Immature natural killer cell (primary cell): ENCODE data around the gene KIAA0513. TPM values are rescaled to one million over a fixed set of nuclear protein-coding genes. Genes with fewer than 3 reads are reported as not detected.

Source experiments
- DNase-seq, 3 donors: peaks; one replicate each; pipeline ENCODE4 v3.0.0; 2022; ENCODE audit warnings: mixed read lengths in 1 of 3
- H3K27ac Mint-ChIP-seq, 6 donors: one replicate each; pipeline ENCODE4 v1.8.0; 2020; ENCODE audit warnings: mixed read lengths in 6 of 6, mild to moderate bottlenecking in 5 of 6, inconsistent platforms in 4 of 6, moderate library complexity in 3 of 6
- H3K27me3 Mint-ChIP-seq, 3 donors: one replicate each; pipeline ENCODE4 v1.8.0; 2020 to 2021; ENCODE audit warnings: low read depth in 3 of 3, mild to moderate bottlenecking in 3 of 3, mixed read lengths in 3 of 3, moderate library complexity in 3 of 3, inconsistent platforms in 1 of 3
- H3K36me3 Mint-ChIP-seq, 3 donors: one replicate each; pipeline ENCODE4 v1.8.0; 2020; ENCODE audit warnings: mixed read lengths in 3 of 3, inconsistent platforms in 2 of 3, mild to moderate bottlenecking in 2 of 3
- H3K4me1 Mint-ChIP-seq, 2 donors: one replicate each; pipeline ENCODE4 v1.8.0; 2020; ENCODE audit warnings: inconsistent platforms in 2 of 2, mild to moderate bottlenecking in 2 of 2, mixed read lengths in 2 of 2, moderate library complexity in 1 of 2
- H3K4me3 Mint-ChIP-seq, 5 donors: one replicate each; pipeline ENCODE4 v1.8.0; 2020; ENCODE audit warnings: mild to moderate bottlenecking in 5 of 5, mixed read lengths in 5 of 5, inconsistent platforms in 3 of 5, moderate library complexity in 3 of 5
- H3K9me3 Mint-ChIP-seq, 6 donors: one replicate each; pipeline ENCODE4 v1.8.0; 2020; ENCODE audit warnings: mild to moderate bottlenecking in 6 of 6, mixed read lengths in 6 of 6, inconsistent platforms in 4 of 6, moderate library complexity in 3 of 6
- polyA plus RNA-seq, 3 donors: library from polyadenylated mRNA; unstranded; fragments of 300-500 nt; fragmentation: Illumina TruSeq; gene quantifications; one replicate each; pipeline ENCODE4 v1.2.3, GENCODE V29; 2021

Gene KIAA0513
- polyA plus RNA-seq, 3 donors from 2014 or later = 0.11 to 8.7 (median 4.4) TPM

DNA sequence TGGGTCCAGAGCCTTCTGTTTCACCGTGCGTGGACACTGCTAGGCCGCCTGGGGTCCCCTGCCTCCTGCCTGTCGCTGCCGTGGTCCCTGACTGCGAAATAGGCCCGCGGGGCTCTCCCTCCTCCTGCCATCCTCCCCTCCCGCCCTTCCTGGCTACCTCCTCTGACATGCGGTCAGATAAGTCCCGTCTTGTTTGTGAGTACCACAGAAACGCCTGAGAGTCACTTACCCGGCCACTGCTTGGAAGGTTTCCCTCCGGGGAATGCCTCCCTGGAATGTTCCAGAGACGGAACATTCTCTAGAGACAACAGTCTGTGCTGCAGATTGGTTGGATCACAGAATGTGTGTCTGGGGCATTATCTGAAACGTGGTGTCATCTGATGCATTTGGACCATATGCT, 61.9 kb downstream of the KIAA0513 start:
- peaks cover 22% of the 10 kb centered on the region in 2 donors for H3K4me1 Mint-ChIP-seq
- H3K27ac Mint-ChIP-seq = no peak overlapping the region
- DNase-seq = no peak
- H3K4me3 Mint-ChIP-seq = no peak overlapping the region
- peaks cover 3 to 6% (median 5%) of the 10 kb centered on the region in 3 donors for H3K27me3 Mint-ChIP-seq
- peaks cover 0 to 6% (median 0%) of the 10 kb centered on the region in 3 donors for H3K36me3 Mint-ChIP-seq
- no peaks in the 10 kb centered on the region for H3K9me3 Mint-ChIP-seq

DNA sequence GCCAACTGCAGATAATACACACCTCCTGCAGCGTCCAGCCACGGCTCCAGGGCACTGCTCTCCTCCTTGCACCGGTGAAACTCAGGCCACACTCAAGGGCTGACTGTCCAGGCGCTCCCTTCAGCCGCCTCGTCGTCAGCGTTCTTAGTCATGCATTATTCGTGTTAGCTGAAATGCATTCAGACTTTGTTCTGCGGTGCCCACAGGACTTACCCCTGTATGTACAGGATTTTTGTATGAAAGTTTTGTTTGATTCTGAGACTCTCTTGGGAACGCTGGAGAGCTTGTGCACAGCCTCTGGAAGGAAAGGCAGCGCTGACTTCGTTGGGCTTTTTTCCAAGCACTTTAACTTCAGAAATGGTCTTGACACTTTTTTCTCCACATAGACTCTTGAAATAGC, 62.6 kb downstream of the KIAA0513 start:
- DNase-seq = no peak
- peaks cover 2 to 6% (median 2%) of the 10 kb centered on the region in 3 donors for H3K27me3 Mint-ChIP-seq
- H3K27ac Mint-ChIP-seq = peak overlapping the region in 1 of 6 donors; percentile 19
- no peak overlapping the region for H3K4me3 Mint-ChIP-seq
- peaks cover 0 to 6% (median 0%) of the 10 kb centered on the region in 3 donors for H3K36me3 Mint-ChIP-seq
- H3K9me3 Mint-ChIP-seq = no peaks in the 10 kb centered on the region
- H3K4me1 Mint-ChIP-seq = peaks cover 22% of the 10 kb centered on the region in 2 donors

DNA sequence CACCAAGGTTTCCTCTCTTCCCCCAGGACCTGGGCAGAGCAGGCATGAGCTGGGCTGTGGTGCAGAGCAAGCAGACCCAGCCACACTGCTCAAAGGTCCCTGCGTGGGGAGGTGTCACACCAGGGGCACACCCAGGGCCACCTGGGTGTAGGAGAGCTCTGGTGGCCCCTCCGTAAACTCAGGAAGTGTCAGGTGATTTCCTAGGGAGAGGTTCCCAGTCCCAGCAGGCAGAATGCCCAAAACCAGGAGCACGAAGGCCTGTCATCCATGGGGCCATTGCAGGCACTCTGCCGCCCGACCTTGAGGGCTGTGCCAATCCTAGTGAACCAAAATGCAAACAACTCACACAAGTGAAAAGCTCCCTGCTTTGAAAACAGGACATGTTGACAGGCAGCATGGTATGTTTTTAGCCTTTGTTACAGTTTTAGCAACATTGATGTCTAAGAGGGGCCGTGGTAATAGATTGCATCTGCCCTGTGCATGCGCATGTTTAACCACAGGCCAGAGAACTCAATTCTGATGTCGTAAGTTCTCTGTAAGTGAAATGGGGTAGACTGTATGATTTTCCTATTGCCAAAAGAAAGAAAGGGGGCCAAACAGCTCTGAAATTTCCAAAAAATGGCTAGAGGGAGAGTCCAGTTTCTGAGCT, 63.4 kb downstream of the KIAA0513 start:
- H3K4me1 Mint-ChIP-seq = peaks cover 22% of the 10 kb centered on the region in 2 donors
- H3K9me3 Mint-ChIP-seq = no peaks in the 10 kb centered on the region
- peaks cover 0 to 6% (median 0%) of the 10 kb centered on the region in 3 donors for H3K36me3 Mint-ChIP-seq
- DNase-seq = no peak
- H3K4me3 Mint-ChIP-seq = no peak overlapping the region
- H3K27ac Mint-ChIP-seq = peak overlapping the region in 5 of 6 donors; percentile 10 to 67 (median 30)
- peaks cover 2 to 4% (median 4%) of the 10 kb centered on the region in 3 donors for H3K27me3 Mint-ChIP-seq

DNA sequence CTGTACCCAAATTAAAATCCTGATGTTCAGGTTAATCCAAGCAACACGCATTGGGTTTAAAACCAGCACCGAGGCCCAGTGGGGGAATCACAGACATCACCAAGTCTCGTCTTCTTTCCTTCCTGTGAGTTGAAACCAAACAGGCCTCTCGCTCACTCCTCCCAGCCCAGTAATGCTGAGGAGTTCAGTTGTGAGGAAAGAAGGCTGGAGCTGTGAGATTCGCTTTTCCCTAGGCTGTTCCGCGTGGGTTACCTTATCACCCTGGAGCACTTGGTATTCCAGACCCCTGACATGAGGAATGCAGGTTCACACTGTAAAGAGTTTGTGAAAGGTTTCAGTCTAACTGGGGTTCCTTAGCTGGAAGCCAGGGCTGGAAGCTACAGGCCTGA, 63.9 kb downstream of the KIAA0513 start:
- Mint-ChIP-seq H3K9me3 (no peaks in the 10 kb centered on the region), H3K36me3 (peaks cover 0 to 6% (median 0%) of the 10 kb centered on the region in 3 donors), H3K4me3 (no peak overlapping the region), H3K27ac (peak overlapping the region in 5 of 6 donors; percentile 10 to 67 (median 30)), H3K27me3 (peaks cover 2 to 4% (median 4%) of the 10 kb centered on the region in 3 donors), H3K4me1 (peaks cover 19 to 21% of the 10 kb centered on the region in 2 donors)
- DNase-seq = no peak

DNA sequence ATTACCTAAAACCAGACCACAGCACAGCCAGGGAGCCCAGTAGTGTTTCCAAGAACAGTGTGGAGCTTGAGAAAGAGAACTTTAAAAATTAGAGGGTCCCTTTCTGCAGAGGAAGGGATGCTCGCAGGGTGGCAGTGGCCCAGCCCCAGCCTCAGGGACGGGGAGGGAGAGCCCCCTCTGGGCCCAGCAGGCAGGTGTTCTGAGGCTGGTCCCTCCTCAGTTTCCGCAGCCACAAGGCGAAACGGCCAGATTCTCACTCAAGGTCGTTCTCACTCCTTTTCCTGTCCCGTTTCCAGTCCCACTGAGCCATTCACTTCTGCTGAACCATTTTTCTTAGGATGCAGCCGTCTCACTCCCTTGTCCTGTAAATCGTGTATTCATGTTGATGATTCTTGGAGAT, 64.7 kb downstream of the KIAA0513 start:
- DNase-seq = no peak
- peaks cover 12 to 14% of the 10 kb centered on the region in 2 donors for H3K4me1 Mint-ChIP-seq
- no peaks in the 10 kb centered on the region for H3K9me3 Mint-ChIP-seq
- H3K36me3 Mint-ChIP-seq = peaks cover 0 to 6% (median 0%) of the 10 kb centered on the region in 3 donors
- H3K27me3 Mint-ChIP-seq = peaks cover 2 to 4% (median 4%) of the 10 kb centered on the region in 3 donors
- no peak overlapping the region for H3K27ac Mint-ChIP-seq
- H3K4me3 Mint-ChIP-seq = no peak overlapping the region

DNA sequence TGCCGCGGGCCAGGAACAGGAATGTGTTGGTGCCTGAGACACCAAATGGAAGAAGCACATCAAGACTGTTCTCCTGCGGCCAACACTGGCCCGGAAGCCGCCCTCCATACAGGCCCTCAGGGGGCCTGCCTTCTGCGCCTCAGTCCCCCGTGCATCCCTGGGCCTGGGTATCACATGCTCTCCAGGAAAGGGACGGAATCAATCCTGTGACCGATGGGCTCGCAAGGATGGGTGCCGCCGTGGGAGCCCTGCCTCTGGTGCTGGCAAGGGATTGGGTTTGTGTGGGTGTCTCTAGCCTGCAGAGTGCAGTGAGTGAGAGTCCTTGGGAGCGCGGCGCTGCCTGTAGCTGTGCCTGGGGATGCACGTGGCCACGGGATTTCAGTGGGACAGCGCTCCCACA, 65.3 kb downstream of the KIAA0513 start:
- H3K27me3 Mint-ChIP-seq = peaks cover 2 to 4% (median 4%) of the 10 kb centered on the region in 3 donors
- H3K27ac Mint-ChIP-seq = no peak overlapping the region
- H3K36me3 Mint-ChIP-seq = peaks cover 0 to 6% (median 0%) of the 10 kb centered on the region in 3 donors
- peaks cover 12 to 14% of the 10 kb centered on the region in 2 donors for H3K4me1 Mint-ChIP-seq
- no peak for DNase-seq
- H3K4me3 Mint-ChIP-seq = no peak overlapping the region
- H3K9me3 Mint-ChIP-seq = no peaks in the 10 kb centered on the region

DNA sequence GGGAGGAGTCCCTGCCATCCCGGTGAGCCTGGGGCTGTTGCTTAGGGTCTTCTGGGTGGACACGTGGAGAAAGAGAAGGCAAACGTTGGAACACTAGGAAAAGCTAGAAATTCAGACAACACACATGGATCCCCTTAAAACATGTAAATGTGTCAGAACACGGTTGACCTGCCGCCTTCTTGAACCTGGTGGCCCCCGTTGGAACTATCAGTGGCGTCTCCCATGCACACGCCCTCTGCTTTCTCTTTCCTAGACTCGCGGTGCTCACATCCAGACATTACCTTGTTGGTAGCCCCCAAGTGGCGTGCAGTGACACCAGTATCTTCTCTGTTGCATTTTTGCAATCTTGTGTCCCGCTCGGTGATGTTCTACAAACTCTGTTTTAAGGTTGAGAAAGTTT, 66.1 kb downstream of the KIAA0513 start:
- Mint-ChIP-seq H3K4me3 (no peak overlapping the region), H3K9me3 (no peaks in the 10 kb centered on the region), H3K36me3 (peaks cover 0 to 6% (median 0%) of the 10 kb centered on the region in 3 donors), H3K4me1 (peaks cover 13 to 15% of the 10 kb centered on the region in 2 donors), H3K27me3 (peaks cover 2 to 4% (median 4%) of the 10 kb centered on the region in 3 donors), H3K27ac (no peak overlapping the region)
- DNase-seq = no peak

DNA sequence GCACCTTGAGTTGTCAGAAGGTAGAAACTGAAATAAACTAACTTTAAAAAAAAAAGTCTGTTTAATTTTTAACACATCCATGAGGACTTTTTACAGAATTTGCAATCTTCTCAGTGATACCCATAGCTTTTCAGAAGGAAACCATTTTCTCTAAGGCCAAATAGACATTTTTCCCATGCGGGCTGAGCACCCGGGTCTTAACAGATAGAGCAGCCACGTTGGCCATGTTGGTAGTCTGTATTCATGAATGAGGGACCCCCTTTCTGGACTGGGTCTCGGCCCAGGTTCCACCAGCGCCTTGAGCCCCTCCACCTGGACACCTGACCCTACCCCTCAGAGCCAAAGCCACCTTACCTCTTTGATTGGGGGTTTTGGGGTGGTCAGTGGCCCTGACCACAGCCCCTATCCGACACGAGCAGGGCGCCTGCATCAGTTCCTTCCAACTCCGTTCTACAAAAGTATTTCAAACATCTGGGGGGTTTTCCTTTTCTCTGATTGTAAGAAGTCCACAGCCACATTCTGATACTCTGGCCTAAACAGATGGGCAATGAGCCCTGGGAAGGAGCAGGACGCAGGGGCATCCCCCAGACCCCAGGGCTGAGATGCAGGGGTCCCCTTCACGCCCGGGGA, 66.7 kb downstream of the KIAA0513 start:
- no peak overlapping the region for H3K4me3 Mint-ChIP-seq
- H3K36me3 Mint-ChIP-seq = peaks cover 0 to 6% (median 0%) of the 10 kb centered on the region in 3 donors
- no peaks in the 10 kb centered on the region for H3K9me3 Mint-ChIP-seq
- peaks cover 16 to 21% of the 10 kb centered on the region in 2 donors for H3K4me1 Mint-ChIP-seq
- H3K27me3 Mint-ChIP-seq = peaks cover 1 to 4% (median 4%) of the 10 kb centered on the region in 3 donors
- H3K27ac Mint-ChIP-seq = no peak overlapping the region
- DNase-seq = no peak

DNA sequence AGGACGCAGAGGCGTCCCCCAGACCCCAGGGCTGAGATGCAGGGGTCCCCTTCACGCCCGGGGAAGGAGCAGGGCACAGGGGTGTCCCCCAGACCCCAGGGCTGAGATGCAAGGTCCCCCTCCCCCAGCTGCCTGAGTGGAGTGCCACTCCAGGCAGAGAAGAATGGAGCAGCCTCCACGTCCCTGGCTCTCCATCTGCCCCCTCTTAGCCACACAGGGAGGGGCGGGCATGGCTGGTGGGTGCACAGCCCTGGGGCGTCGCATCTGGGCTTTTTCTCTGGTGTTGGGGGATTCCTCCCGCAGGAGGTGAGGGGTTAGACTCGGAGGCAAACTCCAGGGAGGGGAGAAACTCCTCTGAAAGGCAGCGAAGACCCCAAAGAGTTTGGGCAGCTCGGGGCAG, 67.2 kb downstream of the KIAA0513 start:
- Mint-ChIP-seq H3K27ac (no peak overlapping the region), H3K4me1 (peaks cover 20 to 26% of the 10 kb centered on the region in 2 donors), H3K9me3 (no peaks in the 10 kb centered on the region), H3K4me3 (no peak overlapping the region), H3K27me3 (peaks cover 4 to 7% (median 6%) of the 10 kb centered on the region in 3 donors), H3K36me3 (peaks cover 0 to 3% (median 0%) of the 10 kb centered on the region in 3 donors)
- no peak for DNase-seq

DNA sequence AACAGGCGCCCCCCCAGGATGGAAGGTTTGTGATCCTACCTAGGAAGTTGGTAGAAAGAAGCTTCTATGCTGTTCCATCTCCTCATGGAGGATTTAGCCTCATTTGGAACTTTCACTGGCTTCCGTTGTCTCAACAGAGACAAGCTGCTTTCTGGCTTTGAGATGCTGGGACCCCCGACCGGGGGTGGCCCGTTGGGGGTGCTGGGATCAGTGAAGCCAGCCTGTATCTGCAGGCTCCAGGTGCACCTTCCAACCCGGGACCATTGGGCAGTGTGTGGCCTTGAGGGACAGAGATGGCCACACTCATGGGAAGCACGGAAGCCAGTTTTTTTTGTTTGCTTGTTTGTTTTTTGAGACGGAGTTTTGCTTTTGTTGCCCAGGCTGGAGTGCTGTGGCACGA, 69.3 kb downstream of the KIAA0513 start:
- no peaks in the 10 kb centered on the region for H3K36me3 Mint-ChIP-seq
- no peaks in the 10 kb centered on the region for H3K9me3 Mint-ChIP-seq
- H3K27ac Mint-ChIP-seq = no peak overlapping the region
- no peak overlapping the region for H3K4me3 Mint-ChIP-seq
- H3K27me3 Mint-ChIP-seq = peaks cover 6 to 15% (median 12%) of the 10 kb centered on the region in 3 donors
- H3K4me1 Mint-ChIP-seq = peaks cover 28 to 32% of the 10 kb centered on the region in 2 donors
- no peak for DNase-seq

DNA sequence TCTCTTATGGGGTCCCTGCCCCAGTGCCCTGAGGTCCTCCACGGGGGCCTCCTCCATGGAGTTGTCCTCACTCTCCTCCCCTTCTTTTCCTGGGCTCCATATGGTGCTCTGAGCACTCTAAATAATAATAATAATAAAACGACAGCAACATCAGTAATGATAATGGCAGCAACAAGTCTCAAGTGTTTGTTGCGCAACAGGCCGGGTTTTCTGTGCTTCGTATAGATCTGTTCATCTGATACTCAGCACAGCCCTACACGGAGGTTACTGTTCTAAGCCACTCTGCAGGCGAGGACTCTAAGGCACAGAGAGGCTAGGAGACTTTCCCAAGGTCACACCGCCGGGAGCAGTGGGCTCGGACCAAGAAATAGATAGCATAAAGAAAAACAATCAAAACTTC, 71.0 kb downstream of the KIAA0513 start:
- Mint-ChIP-seq H3K4me3 (no peak overlapping the region), H3K36me3 (peaks cover 0 to 3% (median 0%) of the 10 kb centered on the region in 3 donors), H3K4me1 (peaks cover 43 to 49% of the 10 kb centered on the region in 2 donors), H3K27me3 (peaks cover 6 to 18% (median 12%) of the 10 kb centered on the region in 3 donors), H3K27ac (peak overlapping the region in 4 of 6 donors; percentile 50 to 86 (median 82)), H3K9me3 (no peaks in the 10 kb centered on the region)
- DNase-seq = no peak

DNA sequence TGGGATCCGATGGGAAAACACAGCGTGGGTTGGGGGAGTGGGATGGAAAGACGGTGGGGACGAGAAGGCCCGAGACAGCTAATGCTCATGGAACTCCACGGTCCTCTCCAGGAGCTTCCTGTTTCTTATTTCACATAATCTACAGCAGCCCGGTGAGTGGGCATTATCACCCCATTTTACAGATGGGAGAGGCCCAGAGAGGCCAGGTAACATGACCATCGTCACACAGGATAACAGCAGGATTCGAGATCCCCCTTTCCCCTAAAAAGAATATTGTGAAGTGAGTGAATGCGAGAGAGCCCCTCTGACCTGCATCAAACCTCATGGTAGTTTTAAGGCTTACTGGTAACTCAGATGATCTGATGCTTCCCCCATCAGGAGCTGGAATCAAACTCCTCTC, 72.7 kb downstream of the KIAA0513 start:
- Mint-ChIP-seq H3K36me3 (peaks cover 0 to 3% (median 0%) of the 10 kb centered on the region in 3 donors), H3K9me3 (no peaks in the 10 kb centered on the region), H3K4me3 (peak overlapping the region in 3 of 5 donors; percentile 30 to 54 (median 39)), H3K27me3 (peaks cover 4 to 24% (median 18%) of the 10 kb centered on the region in 3 donors), H3K27ac (peak overlapping the region; percentile 64 to 94 (median 86)), H3K4me1 (peaks cover 59 to 66% of the 10 kb centered on the region in 2 donors)
- no peak for DNase-seq

DNA sequence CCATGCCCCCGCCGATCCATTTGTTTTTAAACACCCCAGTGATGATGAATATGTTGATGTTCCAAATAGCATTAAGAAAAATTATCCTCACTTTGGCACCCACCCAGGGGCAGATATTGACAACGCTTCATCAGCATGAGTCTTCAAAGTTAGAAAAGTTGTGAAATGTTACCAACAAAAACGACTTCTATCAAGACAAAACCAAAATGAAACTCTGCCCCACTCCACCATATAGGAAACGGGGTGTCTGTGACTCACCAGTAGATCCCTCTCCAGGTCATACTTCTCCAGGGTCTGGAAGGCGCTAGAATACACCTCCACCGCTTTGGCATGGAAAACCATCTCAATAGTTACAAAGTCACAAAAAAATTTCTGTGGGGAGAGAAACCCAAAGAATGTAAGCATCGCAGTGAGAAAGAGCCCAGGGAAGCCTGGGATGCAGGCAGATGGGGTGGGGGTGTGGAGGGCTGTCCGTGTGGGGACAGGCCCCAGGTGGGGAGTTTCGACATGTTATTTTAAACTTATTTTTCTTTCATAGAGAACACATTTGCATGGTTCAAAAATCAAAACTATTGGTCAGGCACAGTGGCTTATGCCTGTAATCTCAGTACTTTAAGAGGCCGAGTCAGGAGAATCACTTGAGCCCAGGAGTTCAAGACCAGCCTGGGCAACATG, 74.5 kb downstream of the KIAA0513 start:
- Mint-ChIP-seq H3K36me3 (peaks cover 0 to 3% (median 0%) of the 10 kb centered on the region in 3 donors), H3K9me3 (no peaks in the 10 kb centered on the region), H3K27me3 (peaks cover 4 to 28% (median 15%) of the 10 kb centered on the region in 3 donors), H3K27ac (peak overlapping the region; percentile 62 to 94 (median 89)), H3K4me3 (peak overlapping the region; percentile 42 to 72 (median 54)), H3K4me1 (peaks cover 75 to 82% of the 10 kb centered on the region in 2 donors)
- DNase-seq = no peak
